Ascending aorta (tissue), 2 donors: ENCODE data around the gene OLFM3. TPM values are rescaled to one million over a fixed set of nuclear protein-coding genes. Genes with fewer than 3 reads are reported as not detected.

Experiments used
- DNase-seq, 2 donors: peaks; one replicate each; pipeline ENCODE4 v3.0.0-alpha.2; 2019; ENCODE audit warnings: low spot score in 2 of 2
- H3K27ac ChIP-seq, 2 donors: fragments of 200-600 bp; sonication (generic); one replicate each; pipeline ENCODE4 v1.5.1; 2016 to 2017; ENCODE audit warnings: mild to moderate bottlenecking in 1 of 2
- H3K27me3 ChIP-seq: fragments of 200-600 bp; sonication (generic); one replicate; pipeline ENCODE4 v1.5.1; 2017
- H3K36me3 ChIP-seq, 2 donors: fragments of 200-600 bp; sonication (generic); one replicate each; pipeline ENCODE4 v1.5.1; 2016
- H3K4me1 ChIP-seq, 2 donors: fragments of 200-600 bp; sonication (generic); one replicate each; pipeline ENCODE4 v1.5.1; 2016 to 2017; ENCODE audit warnings: mild to moderate bottlenecking in 1 of 2
- H3K4me3 ChIP-seq, 2 donors: fragments of 200-600 bp; sonication (generic); one replicate each; pipeline ENCODE4 v1.5.1; 2016 to 2017; ENCODE audit warnings: mild to moderate bottlenecking in 1 of 2
- H3K9me3 ChIP-seq, 2 donors: fragments of 200-600 bp; sonication (generic); one replicate each; pipeline ENCODE4 v1.5.1; 2016
- intact Hi-C: fragments of 100-400 bp; cut with DNase I; formaldehyde crosslinking; loops from one replicate; pipeline ENCODE4 v1.15.1; 2023
- total RNA-seq: library from RNA; depleted of rRNA; stranded (reverse); fragments of >200 nt; gene quantifications from one replicate; pipeline ENCODE4 v1.1.0, GENCODE V29; 2016
- TF ChIP-seq, protein P1 (sequence below), 3 experiments: fragments of 200-600 bp in 2 of 3; fragments of 450-650 bp in 1 of 3; sonication (generic) in 2 of 3; IDR thresholded peaks; one replicate each; pipeline ENCODE4 v1.5.1; 2016 to 2019; ENCODE audit warnings: antibody characterized with exemption in 3 of 3, mild to moderate bottlenecking in 1 of 3, moderate library complexity in 1 of 3

OLFM3 gene
- total RNA-seq, 1 donor from 2014 or later = not detected

DNA sequence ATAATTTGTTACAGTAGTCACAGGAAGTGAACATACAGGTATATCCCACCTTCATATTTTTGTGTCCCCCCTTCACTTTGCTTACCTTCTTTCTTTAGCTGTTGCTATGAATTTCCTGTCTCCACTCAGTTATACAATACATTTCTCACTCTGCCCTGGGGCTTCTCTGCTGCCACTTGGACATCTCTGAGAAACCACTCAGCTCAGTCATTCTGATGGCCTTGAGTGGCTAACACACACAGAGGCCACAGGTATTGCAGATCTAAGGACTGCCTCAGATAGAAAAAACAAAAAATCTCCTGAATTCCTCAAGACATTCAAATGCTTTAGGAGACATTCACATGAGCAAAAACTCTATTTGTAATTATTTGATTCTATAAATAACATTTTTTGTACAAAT, 87.7 kb downstream of the OLFM3 start:
- Histone ChIP-seq H3K36me3 (no peaks in the 10 kb centered on the region), H3K27ac (no peak overlapping the region), H3K9me3 (no peaks in the 10 kb centered on the region), H3K27me3 (no peaks in the 10 kb centered on the region), H3K4me3 (no peak overlapping the region), H3K4me1 (no peaks in the 10 kb centered on the region)
- intact Hi-C loops = no loop called here
- TF ChIP-seq, protein P1, sequence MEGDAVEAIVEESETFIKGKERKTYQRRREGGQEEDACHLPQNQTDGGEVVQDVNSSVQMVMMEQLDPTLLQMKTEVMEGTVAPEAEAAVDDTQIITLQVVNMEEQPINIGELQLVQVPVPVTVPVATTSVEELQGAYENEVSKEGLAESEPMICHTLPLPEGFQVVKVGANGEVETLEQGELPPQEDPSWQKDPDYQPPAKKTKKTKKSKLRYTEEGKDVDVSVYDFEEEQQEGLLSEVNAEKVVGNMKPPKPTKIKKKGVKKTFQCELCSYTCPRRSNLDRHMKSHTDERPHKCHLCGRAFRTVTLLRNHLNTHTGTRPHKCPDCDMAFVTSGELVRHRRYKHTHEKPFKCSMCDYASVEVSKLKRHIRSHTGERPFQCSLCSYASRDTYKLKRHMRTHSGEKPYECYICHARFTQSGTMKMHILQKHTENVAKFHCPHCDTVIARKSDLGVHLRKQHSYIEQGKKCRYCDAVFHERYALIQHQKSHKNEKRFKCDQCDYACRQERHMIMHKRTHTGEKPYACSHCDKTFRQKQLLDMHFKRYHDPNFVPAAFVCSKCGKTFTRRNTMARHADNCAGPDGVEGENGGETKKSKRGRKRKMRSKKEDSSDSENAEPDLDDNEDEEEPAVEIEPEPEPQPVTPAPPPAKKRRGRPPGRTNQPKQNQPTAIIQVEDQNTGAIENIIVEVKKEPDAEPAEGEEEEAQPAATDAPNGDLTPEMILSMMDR (IDR thresholded peaks at IDR 0.05) = no peak
- DNase-seq = no peak

DNA sequence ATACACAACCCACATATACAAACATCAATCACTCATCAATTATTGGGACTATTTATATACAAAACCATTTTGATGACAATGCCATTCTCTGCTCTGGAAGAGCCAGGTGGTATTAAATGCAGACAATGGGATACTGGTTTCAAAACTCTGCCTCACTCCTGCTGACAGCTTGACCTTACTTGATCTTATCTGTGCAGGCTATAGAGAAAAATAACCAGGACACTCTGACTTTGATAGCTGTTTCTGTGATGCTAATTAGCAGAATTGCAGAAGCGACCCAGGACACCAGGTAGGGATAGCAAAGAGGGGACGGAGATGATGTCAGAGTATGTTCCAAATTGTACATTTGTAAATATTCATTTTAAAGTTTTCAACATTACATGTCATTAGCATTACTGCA, 89.5 kb downstream of the OLFM3 start:
- H3K36me3 ChIP-seq = no peaks in the 10 kb centered on the region
- no peak for DNase-seq
- intact Hi-C loops = no loop called here
- no peaks in the 10 kb centered on the region for H3K4me1 ChIP-seq
- TF ChIP-seq, protein P1 (IDR thresholded peaks at IDR 0.05) = no peak
- no peak overlapping the region for H3K27ac ChIP-seq
- H3K27me3 ChIP-seq = no peaks in the 10 kb centered on the region
- H3K9me3 ChIP-seq = no peaks in the 10 kb centered on the region
- no peak overlapping the region for H3K4me3 ChIP-seq

DNA sequence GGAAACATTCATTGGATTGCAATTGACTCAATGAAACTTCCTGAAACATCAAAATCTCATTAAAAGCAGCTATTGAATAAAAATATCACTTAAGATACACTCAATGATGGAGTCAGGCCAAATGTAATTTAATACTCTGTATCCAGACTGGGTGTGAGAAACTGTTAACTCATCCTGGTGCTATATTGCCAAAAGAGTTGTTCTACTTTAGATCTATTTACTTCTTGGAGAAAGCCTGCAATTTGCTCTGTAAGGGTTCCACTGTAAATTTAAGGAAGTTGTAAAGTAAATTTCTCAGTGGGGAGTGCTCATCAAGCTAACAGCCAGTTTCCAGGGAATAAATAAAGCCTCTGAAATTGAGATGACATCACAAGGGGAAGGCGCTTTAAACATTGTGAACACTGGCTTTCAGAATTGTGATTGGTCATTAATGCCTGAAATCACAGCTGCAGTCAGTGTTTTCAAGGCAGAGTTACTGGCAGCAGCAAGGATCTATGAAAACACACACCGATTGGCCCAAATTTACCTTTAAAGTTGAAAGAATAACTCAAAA, 91.4 kb downstream of the OLFM3 start:
- H3K27ac ChIP-seq = no peak overlapping the region
- no peaks in the 10 kb centered on the region for H3K27me3 ChIP-seq
- H3K4me1 ChIP-seq = no peaks in the 10 kb centered on the region
- intact Hi-C loops = no loop called here
- no peak overlapping the region for H3K4me3 ChIP-seq
- H3K36me3 ChIP-seq = no peaks in the 10 kb centered on the region
- DNase-seq = no peak
- no peaks in the 10 kb centered on the region for H3K9me3 ChIP-seq
- TF ChIP-seq, protein P1 (IDR thresholded peaks at IDR 0.05) = no peak

DNA sequence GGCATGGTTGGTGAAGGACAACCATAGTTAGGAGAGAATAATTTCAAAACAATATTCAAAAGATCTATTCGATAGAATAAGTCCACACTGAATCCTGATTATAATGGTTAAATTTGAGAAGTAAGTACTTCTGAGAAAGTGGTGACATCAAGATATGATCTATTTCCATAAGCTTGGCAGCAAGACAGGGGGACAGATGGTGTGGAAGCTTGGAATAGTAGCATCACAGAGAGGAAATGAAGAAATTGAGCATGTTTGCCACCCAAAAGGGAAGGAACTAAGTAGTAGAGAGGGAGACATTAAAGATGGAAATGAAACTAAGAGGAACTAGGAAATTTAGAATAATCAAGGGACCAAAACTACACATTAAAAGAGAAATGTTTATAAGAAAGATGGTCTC, 94.5 kb downstream of the OLFM3 start:
- H3K36me3 ChIP-seq = no peaks in the 10 kb centered on the region

DNA sequence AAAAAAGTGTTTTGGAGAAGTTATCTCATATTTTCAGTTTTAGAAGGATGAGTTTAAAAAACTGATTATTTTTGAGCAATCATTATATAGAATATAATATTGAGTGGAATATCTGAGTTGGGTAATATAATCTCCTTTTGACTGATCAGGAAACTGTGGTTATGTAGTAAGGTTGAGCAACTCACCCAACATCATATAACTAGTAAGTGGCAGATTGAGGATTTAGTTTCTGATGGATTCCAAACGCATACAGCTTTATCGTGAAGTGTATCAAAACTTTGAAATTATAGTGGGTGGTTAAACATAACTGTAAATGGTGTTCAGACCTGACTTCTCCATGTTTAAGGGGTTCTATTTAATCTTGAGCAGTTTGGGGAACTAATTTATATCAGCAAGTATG, 98.6 kb downstream of the OLFM3 start:
- Histone ChIP-seq H3K27ac (no peak overlapping the region), H3K4me1 (no peaks in the 10 kb centered on the region), H3K9me3 (no peaks in the 10 kb centered on the region), H3K36me3 (no peaks in the 10 kb centered on the region), H3K27me3 (no peaks in the 10 kb centered on the region), H3K4me3 (no peak overlapping the region)
- TF ChIP-seq, protein P1 (IDR thresholded peaks at IDR 0.05) = no peak
- DNase-seq = no peak
- intact Hi-C loops = no loop called here

More for the DNA sequence above, 94.5 kb downstream of the OLFM3 start:
- intact Hi-C loops = no loop called here
- Histone ChIP-seq H3K4me3 (no peak overlapping the region), H3K9me3 (no peaks in the 10 kb centered on the region), H3K27me3 (no peaks in the 10 kb centered on the region), H3K4me1 (no peaks in the 10 kb centered on the region), H3K27ac (no peak overlapping the region)
- no peak for DNase-seq
- TF ChIP-seq, protein P1 (IDR thresholded peaks at IDR 0.05) = no peak

DNA sequence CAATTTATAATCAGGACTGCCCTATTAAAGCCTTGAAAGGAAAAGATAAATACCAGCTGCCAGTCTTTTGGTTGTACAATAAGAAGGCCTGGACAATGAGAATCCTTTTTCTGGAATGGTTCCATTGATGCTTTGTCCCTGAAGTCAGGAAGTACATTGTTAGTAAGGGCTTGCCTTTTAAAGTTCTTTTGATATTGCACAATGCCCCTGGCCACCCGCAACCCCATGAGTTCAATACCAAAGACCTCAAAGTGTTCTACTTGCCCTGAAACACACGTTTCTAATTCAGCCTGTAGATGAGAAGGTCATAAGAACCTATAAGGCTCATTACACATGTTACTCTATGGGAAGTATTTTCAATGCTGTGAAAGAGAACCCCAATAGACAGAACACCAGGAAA, 112.1 kb downstream of the OLFM3 start:
- DNase-seq = no peak
- no peaks in the 10 kb centered on the region for H3K36me3 ChIP-seq
- no peaks in the 10 kb centered on the region for H3K4me1 ChIP-seq
- intact Hi-C loops = no loop called here
- TF ChIP-seq, protein P1 (IDR thresholded peaks at IDR 0.05) = no peak
- H3K4me3 ChIP-seq = no peak overlapping the region
- no peak overlapping the region for H3K27ac ChIP-seq
- H3K9me3 ChIP-seq = no peaks in the 10 kb centered on the region
- no peaks in the 10 kb centered on the region for H3K27me3 ChIP-seq
